ENCODE data around the gene RCAN1. TPM values are rescaled to one million over a fixed set of nuclear protein-coding genes. Genes with fewer than 3 reads are reported as not detected.
A peak's percentile ranks its signal among the peaks of the same experiment; 100 is the strongest.

RCAN1 gene
- total and polyA plus RNA-seq, 7 donors = 24.9 to 94.9 (median 38.4) TPM

- DNase-seq (no peak), ATAC-seq (no peak)
- Histone ChIP-seq H3K27me3 (ENCODE audit: insufficient read depth in 3 of 3, low read length in 2 of 3) (no peaks in the 10 kb centered on the region), H3K9me3 (no peaks in the 10 kb centered on the region), H3K4me1 (peaks cover 11% of the 10 kb centered on the region), H3K36me3 (ENCODE audit: insufficient read depth in 1 of 2, low read depth in 1 of 2) (no peaks in the 10 kb centered on the region), H3K4me3 (no peak overlapping the region), H3K27ac (no peak overlapping the region)
- intact Hi-C loops (cut with DNase I) = no loop called here
- TF ChIP-seq CTCF (IDR thresholded peaks at IDR 0.05) = no peak
- 93 to 95% (median 94%) methylated on average over 6 of the region's 6 CpGs for WGBS, 3 donors
Measured at GRCh38 chr21:34531399-34531798, 83.5 kb downstream of the RCAN1 start.

GRCh38 chr21:34530261-34530660 lies 84.7 kb downstream of the RCAN1 start:
- H3K4me3 ChIP-seq = no peak overlapping the region
- no peaks in the 10 kb centered on the region for H3K36me3 ChIP-seq (ENCODE audit: insufficient read depth in 1 of 2, low read depth in 1 of 2)
- no peak for ATAC-seq
- no peak for TF ChIP-seq CTCF (IDR thresholded peaks at IDR 0.05)
- intact Hi-C loops (cut with DNase I) = no loop called here
- H3K27me3 ChIP-seq (ENCODE audit: insufficient read depth in 3 of 3, low read length in 2 of 3) = no peaks in the 10 kb centered on the region
- DNase-seq = no peak
- H3K9me3 ChIP-seq = no peaks in the 10 kb centered on the region
- peaks cover 11% of the 10 kb centered on the region for H3K4me1 ChIP-seq
- no peak overlapping the region for H3K27ac ChIP-seq

GRCh38 chr21:34528131-34528561 lies 86.8 kb downstream of the RCAN1 start:
- ATAC-seq (no peak), DNase-seq (no peak)
- peaks cover 11% of the 10 kb centered on the region for H3K4me1 ChIP-seq
- no peak for TF ChIP-seq CTCF (IDR thresholded peaks at IDR 0.05)
- H3K27me3 ChIP-seq (ENCODE audit: insufficient read depth in 3 of 3, low read length in 2 of 3) = no peaks in the 10 kb centered on the region
- H3K4me3 ChIP-seq = no peak overlapping the region
- peaks cover 0 to 5% of the 10 kb centered on the region in 2 donors for H3K36me3 ChIP-seq (ENCODE audit: insufficient read depth in 1 of 2, low read depth in 1 of 2)
- WGBS, 3 donors = 63 to 80% (median 73%) methylated on average over 3 of the region's 3 CpGs
- intact Hi-C loops (cut with DNase I) = loop anchor here in 1 of 2 donors (5.0 kb wide), 2 partner anchors 34 to 64 kb away; no protein-coding TSS in a partner anchor
- H3K9me3 ChIP-seq = no peaks in the 10 kb centered on the region
- no peak overlapping the region for H3K27ac ChIP-seq

- Histone ChIP-seq H3K27ac (peak overlapping the region; percentile 64), H3K36me3 (ENCODE audit: insufficient read depth in 1 of 2, low read depth in 1 of 2) (peaks cover 0 to 18% of the 10 kb centered on the region in 2 donors), H3K4me1 (peaks cover 11% of the 10 kb centered on the region), H3K27me3 (ENCODE audit: insufficient read depth in 3 of 3, low read length in 2 of 3) (no peaks in the 10 kb centered on the region), H3K9me3 (no peaks in the 10 kb centered on the region), H3K4me3 (peak overlapping the region; percentile 55)
- intact Hi-C loops (cut with DNase I) = loop anchor here in 1 of 2 donors (5.0 kb wide), 2 partner anchors 36 to 66 kb away; no protein-coding TSS in a partner anchor
- 15 to 18% (median 16%) methylated on average over 10 of the region's 10 CpGs for WGBS, 3 donors
- no peak for TF ChIP-seq CTCF (IDR thresholded peaks at IDR 0.05)
- ATAC-seq = peak; percentile 79 to 91 (median 89)
- peak; percentile 67 to 75 for DNase-seq
Measured at GRCh38 chr21:34526618-34527290, 88.2 kb downstream of the RCAN1 start.
